Mucosa of descending colon (tissue), 3 donors: ENCODE measurements around the gene MAT2A. TPM values are rescaled to one million over a fixed set of nuclear protein-coding genes. Genes with fewer than 3 reads are reported as not detected.
A peak's percentile ranks its signal among the peaks of the same experiment; 100 is the strongest.
"Not testable (repeated sequence)": the region's sequence is repeated elsewhere in the genome, so short reads cannot be mapped to it uniquely, and the experiment has no call there.

ENCODE experiments used
- ATAC-seq: fragments of 200-7000 bp; cut with Tn5 transposase; one replicate; pipeline ENCODE4 v1.9.1; 2020; ENCODE audit warnings: mild to moderate bottlenecking, moderate library complexity
- DNase-seq, 3 donors: peaks; one replicate each; pipeline ENCODE4 v3.0.0-alpha.2; 2020
- H3K36me3 ChIP-seq: fragments of 200-600 bp; one replicate; pipeline ENCODE4 v1.8.0; 2021; ENCODE audit warnings: low read depth, mild to moderate bottlenecking
- H3K4me1 ChIP-seq: fragments of 200-600 bp; one replicate; pipeline ENCODE4 v1.8.0; 2021; ENCODE audit warnings: low read depth, mild to moderate bottlenecking
- H3K4me3 ChIP-seq: fragments of 200-600 bp; one replicate; pipeline ENCODE4 v1.8.0; 2021; ENCODE audit warnings: mild to moderate bottlenecking
- H3K9me3 ChIP-seq: fragments of 200-600 bp; one replicate; pipeline ENCODE4 v1.8.0; 2021; ENCODE audit warnings: mild to moderate bottlenecking
- CTCF ChIP-seq: fragments of 200-600 bp; IDR thresholded peaks from one replicate; pipeline ENCODE4 v1.8.0; 2022; ENCODE audit warnings: antibody characterized with exemption, mild to moderate bottlenecking
- intact Hi-C, 2 donors: fragments of 100-400 bp; cut with DNase I in 1 of 2; cut with micrococcal nuclease in 1 of 2; formaldehyde crosslinking; loops; one replicate each; pipeline versions ENCODE4 v1.11.0 to v1.11.1; 2022; cut with DNase I, micrococcal nuclease
- total RNA-seq, 3 donors: library from RNA; stranded (reverse); fragmentation: NEBNext Ultra II Directional in 2 of 3; extraction: Animal tissue kit (Norgen Biotek cat#: 25700) in 2 of 3; gene quantifications; one replicate each; pipeline versions ENCODE4 v1.2.1 to v1.2.4, GENCODE V29; 2021 to 2023
- donor health status: DM: no; HTN: no; CAD: no; lungs with moderate emphysema.
- donor health status: DM: no; HTN: no; CAD: no.
- donor health status: DM: no; HTN: yes; CAD: no.

Gene MAT2A
- total RNA-seq, 3 donors from 2014 or later, result 156 to 229 (median 167) TPM

GRCh38 chr2:85591563-85591962, 52.6 kb downstream of the MAT2A start:
- no peaks in the 10 kb centered on the region for H3K36me3 ChIP-seq
- H3K4me1 ChIP-seq, result peaks cover 12% of the 10 kb centered on the region

GRCh38 chr2:85592299-85592698, 53.3 kb downstream of the MAT2A start:
- H3K9me3 ChIP-seq, H3K4me3 ChIP-seq, intact Hi-C loops, H3K36me3 ChIP-seq, ATAC-seq: not testable (repeated sequence)
- H3K4me1 ChIP-seq, result peaks cover 16% of the 10 kb centered on the region
- peak in 1 of 3 donors; percentile 18 for DNase-seq

More at GRCh38 chr2:85591563-85591962, 52.6 kb downstream of the MAT2A start:
- ATAC-seq, result no peak
- intact Hi-C loops, result no loop called here
- Histone ChIP-seq H3K4me3 (no peak overlapping the region), H3K9me3 (no peaks in the 10 kb centered on the region)
- TF ChIP-seq CTCF, result no peak
- DNase-seq, result peak in 1 of 3 donors; percentile 26

- peaks cover 16% of the 10 kb centered on the region for H3K4me1 ChIP-seq
- DNase-seq, result no peak
- no peak overlapping the region for H3K4me3 ChIP-seq
- H3K9me3 ChIP-seq, result no peaks in the 10 kb centered on the region
- no peak for TF ChIP-seq CTCF
- no peak for ATAC-seq
- intact Hi-C loops, result no loop called here
- no peaks in the 10 kb centered on the region for H3K36me3 ChIP-seq
Measured at GRCh38 chr2:85593023-85593422, 54.1 kb downstream of the MAT2A start.

Other genes starting within 250 kb of the MAT2A start
- gene TGOLN2, start 211.2 kb upstream of the MAT2A start, total RNA-seq, result 100 to 1,000 TPM; 148 to 227 (median 163) TPM
- gene RETSAT, start 184.6 kb upstream of the MAT2A start, total RNA-seq, result 100 to 1,000 TPM; 154 to 378 (median 278) TPM
- gene ELMOD3, start 184.4 kb upstream of the MAT2A start, total RNA-seq, result 10 to 100 TPM; 18.1 to 29.8 (median 23.0) TPM
- gene CAPG, start 128.8 kb upstream of the MAT2A start, total RNA-seq, result 100 to 1,000 TPM in 1 of 3 donors, 10 to 100 TPM in 2; 46.3 to 103 (median 71.2) TPM
- gene SH2D6, start 120.5 kb upstream of the MAT2A start, total RNA-seq, result 10 to 100 TPM in 1 of 3 donors, 1 to 10 TPM in 2; 6.7 to 13.1 (median 8.6) TPM
- 10 to 100 TPM; 26.4 to 39.1 (median 31.7) TPM for gene GGCX, start 22.3 kb downstream of the MAT2A start, total RNA-seq
- gene VAMP8, start 38.4 kb downstream of the MAT2A start, total RNA-seq, result 100 to 1,000 TPM; 125 to 312 (median 254) TPM
- 10 to 100 TPM; 10.8 to 39.3 (median 28.3) TPM for gene VAMP5, start 45.3 kb downstream of the MAT2A start, total RNA-seq
- gene RNF181, start 56.6 kb downstream of the MAT2A start, total RNA-seq, result 10 to 100 TPM; 73.7 to 89.5 (median 80.8) TPM
- 10 to 100 TPM in 1 of 3 donors, 1 to 10 TPM in 2; 9.4 to 20.9 (median 10.0) TPM for gene TMEM150A, start 63.5 kb downstream of the MAT2A start, total RNA-seq
- 10 to 100 TPM; 36.4 to 45.5 (median 36.7) TPM for gene C2orf68, start 72.9 kb downstream of the MAT2A start, total RNA-seq
- gene USP39, start 77.0 kb downstream of the MAT2A start, total RNA-seq, result 10 to 100 TPM; 33.5 to 46.4 (median 35.6) TPM
- 1 to 10 TPM in 2 of 3 donors, not detected in 1; 1.3 to 2.2 TPM for gene SFTPB, start 129.0 kb downstream of the MAT2A start, total RNA-seq
- 1 to 10 TPM; 3.0 to 6.5 (median 4.3) TPM for gene GNLY, start 155.2 kb downstream of the MAT2A start, total RNA-seq
- gene ATOH8, start 214.8 kb downstream of the MAT2A start, total RNA-seq, result 1 to 10 TPM; 1.9 to 8.7 (median 2.8) TPM